GM19239 (cell line): Measurements from ENCODE around the gene EXT2.
A peak's percentile ranks its signal among the peaks of the same experiment; 100 is the strongest.

Source experiments
- DNase-seq: peaks from one replicate; pipeline ENCODE4 v3.0.0; 2011; ENCODE audit warnings: low spot score; ENCODE audit not compliant: insufficient read length
- FAIRE-seq: peaks from 2 replicates; lab custom pipeline; 2011; peaks lifted over from hg19 to GRCh38; lab: Jason Lieb, UNC

The EXT2 gene

DNA sequence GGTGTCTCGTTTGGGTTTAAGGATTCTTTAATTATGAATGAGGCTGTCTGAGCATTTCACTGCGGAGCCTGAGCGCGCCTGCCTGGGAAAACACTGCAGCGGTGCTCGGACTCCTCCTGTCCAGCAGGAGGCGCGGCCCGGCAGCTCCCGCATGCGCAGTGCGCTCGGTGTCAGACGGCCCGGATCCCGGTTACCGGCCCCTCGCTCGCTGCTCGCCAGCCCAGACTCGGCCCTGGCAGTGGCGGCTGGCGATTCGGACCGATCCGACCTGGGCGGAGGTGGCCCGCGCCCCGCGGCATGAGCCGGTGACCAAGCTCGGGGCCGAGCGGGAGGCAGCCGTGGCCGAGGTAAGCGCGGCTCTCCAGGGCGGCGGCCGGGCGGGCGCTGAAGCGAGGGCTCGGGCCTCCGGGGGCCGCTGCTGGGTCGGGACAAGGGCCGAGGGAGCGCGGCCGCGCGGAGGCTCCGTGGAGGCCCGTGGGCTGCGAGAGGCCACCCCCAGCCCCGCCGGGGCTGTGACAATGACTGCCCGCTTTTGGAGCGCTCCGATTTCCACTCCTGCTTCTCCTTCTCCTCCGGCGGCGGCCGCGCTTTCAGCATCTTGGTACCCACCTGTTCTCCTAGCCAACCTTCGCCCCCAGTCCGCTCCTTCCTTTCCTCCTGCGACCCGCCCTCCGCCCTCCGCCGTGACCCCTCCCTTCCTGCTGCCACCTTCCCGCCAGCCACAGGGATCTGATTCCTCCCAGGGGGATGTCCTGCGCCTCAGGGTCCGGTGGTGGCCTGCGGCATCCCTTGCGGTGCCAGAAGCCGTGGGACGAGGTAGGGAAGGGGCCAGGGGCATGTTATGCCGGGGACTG lies at the start of gene EXT2:
Gene EXT2 (plus strand): TSS at position 173 of the 854 bp plus-strand sequence. CDS start 12,035 bp downstream, outside the sequence.
- peak; percentile 73 for FAIRE-seq
- DNase-seq = peak; percentile 88

DNA sequence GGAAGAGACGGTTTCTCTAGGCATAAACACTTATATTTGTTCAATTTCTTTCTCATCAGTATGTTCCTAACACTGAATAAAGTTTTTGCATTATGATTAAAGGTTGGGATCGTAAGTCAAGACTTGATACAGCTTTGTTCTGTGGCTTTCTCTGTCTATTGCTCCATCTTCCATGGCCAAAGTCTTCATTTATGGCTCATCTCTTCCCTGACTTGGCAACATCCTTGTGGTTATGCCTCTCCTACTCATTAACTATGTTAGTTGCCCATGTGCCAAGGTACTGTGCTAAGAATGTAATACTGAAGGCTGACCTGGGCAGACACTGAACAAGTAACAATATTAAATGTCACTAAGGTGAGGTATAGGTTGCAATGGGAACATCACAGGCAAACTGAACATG lies 49.3 kb upstream of the EXT2 start:
- no peak for FAIRE-seq
- DNase-seq = no peak

DNA sequence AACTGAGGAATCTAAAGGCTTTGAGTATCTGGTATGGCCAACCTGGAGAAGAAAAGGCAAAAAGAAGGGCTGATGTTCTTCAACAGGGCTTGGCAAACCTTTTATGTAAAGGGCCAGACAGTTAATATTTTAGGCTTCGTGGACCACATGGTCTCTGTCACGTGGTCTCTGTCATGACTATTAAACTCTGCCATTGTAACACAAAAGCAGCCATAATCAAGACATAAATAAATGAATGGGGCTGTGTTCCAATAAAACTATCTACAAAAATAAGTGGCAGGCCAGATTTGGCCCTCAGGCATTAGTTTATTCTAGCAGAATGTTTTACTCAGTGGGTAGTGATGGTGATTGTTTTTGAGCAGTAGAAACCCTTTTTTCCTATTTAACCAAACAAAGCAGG lies 48.2 kb upstream of the EXT2 start:
- FAIRE-seq (no peak), DNase-seq (no peak)

DNA sequence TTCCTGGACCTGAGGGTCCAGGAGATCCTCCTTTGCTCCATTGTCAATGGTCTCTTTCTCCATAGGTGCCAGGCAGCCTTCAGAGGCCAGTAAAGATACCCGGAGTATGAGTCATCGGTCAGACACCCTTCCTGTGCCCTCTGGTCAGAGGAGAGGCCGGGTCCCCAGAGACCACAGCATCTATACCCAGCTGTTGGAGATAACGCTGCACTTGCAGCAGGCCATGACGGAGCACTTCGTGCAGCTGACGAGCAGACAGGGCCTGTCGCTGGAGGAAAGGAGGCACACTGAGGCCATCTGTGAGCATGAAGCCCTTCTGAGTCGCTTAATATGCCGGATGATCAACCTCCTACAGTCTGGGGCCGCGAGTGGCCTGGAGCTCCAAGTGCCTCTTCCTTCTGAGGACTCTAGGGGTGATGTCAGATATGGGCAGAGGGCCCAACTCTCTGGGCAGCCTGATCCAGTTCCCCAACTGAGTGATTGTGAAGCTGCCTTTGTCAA lies 47.5 kb upstream of the EXT2 start, which contains the start of gene ACCSL:
Gene ACCSL (plus strand): TSS at position 51 of the 501 bp plus-strand sequence. CDS start 56 bp downstream, at position 107.
- FAIRE-seq (no peak), DNase-seq (no peak)

DNA sequence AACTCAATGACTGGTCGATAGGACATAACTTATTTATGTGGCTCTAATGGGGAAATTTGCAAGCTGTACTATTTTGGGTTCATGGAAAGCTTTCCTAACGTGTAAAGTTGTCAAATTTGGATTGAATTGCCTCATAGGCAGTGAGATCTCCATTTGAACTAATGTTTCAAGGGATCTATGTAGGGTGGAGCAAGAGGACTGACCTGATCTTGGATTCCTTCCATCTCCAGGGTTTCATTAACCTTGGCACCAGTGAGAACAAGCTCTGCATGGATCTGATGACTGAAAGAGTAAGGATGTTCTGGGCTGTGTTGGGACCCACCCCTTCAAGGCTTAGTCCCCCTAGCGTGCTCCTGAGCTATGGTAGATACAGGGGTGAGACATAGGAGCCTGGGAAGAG lies 45.6 kb upstream of the EXT2 start:
- DNase-seq (no peak), FAIRE-seq (no peak)

DNA sequence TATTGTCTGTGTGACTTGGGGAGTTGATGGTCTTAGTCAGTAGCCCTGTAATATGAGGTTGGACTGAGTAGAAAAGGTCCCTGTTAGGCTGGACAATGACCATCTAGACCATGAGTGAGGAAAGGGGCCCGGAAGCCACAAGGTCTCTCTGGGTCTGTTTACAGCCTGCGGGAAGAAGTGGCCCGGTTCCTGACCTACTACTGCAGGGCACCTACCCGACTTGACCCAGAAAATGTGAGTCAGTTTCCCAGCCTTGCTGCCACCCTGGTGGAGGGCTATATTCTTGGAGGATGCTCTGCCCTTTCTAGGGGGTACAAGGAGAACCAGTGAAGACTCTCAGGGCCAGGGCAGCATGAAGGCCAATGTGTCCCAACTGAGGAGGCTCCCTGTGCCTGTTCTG lies 44.3 kb upstream of the EXT2 start:
- FAIRE-seq (no peak), DNase-seq (no peak)

DNA sequence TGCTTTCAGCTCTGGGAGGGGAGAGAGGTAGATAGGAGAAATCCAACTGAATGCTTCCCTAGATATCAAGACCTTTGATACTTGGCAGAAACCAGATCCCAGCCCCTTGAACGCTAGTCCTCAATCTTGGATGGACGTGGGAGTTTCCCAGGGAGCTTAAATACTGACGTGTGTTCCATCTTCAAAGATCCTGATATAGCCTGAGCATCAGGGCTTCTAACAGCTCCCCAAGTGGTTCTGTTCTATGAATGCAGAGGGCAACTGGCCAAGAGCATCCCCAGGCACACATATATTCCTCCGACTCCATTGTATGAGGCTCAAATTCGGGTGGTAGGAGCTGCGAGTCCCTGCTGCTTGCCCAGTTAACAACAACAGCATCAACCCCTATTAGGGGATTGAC lies 38.1 kb upstream of the EXT2 start:
- no peak for DNase-seq
- no peak for FAIRE-seq

DNA sequence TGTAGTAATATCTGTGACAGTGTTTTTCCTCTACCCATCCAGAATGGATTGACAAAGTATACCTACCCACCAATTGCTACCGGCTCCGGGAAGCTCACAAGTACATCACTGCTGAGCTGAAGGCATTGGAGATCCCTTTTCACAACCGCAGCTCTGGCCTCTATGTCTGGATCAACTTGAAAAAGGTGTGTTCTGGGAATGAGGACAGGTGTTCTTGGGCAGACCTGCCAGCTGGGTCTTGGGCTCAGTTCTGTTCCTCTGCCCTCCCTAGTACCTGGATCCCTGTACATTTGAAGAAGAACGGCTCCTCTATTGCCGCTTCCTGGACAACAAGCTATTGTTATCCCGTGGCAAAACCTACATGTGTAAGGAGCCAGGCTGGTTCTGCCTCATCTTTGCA lies 37.2 kb upstream of the EXT2 start:
- FAIRE-seq = no peak
- no peak for DNase-seq

DNA sequence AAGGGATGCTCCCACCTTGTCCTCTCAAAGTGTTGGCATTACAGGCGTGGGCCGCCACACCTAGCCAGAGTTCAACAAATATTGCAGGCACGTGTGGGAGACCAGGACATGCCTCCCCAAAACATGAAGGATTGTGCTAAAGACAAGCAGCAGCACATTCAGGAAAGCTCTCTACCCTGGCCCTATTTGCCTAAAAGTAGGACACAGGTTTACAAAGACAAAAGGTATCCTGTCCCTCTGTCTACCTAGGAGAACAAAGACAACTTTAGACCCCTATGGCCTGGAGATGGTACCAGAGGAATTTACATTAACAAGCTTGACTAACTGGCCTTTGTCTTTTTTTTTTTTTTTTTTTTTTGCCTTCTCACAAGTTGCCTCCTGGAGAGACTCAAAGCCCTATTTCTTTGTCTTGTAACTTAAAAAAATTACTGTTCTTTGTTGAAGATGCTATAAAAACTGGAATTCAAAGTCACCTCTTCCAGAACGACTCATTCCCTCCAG lies 30.3 kb upstream of the EXT2 start:
- FAIRE-seq (peak; percentile 42), DNase-seq (no peak)

DNA sequence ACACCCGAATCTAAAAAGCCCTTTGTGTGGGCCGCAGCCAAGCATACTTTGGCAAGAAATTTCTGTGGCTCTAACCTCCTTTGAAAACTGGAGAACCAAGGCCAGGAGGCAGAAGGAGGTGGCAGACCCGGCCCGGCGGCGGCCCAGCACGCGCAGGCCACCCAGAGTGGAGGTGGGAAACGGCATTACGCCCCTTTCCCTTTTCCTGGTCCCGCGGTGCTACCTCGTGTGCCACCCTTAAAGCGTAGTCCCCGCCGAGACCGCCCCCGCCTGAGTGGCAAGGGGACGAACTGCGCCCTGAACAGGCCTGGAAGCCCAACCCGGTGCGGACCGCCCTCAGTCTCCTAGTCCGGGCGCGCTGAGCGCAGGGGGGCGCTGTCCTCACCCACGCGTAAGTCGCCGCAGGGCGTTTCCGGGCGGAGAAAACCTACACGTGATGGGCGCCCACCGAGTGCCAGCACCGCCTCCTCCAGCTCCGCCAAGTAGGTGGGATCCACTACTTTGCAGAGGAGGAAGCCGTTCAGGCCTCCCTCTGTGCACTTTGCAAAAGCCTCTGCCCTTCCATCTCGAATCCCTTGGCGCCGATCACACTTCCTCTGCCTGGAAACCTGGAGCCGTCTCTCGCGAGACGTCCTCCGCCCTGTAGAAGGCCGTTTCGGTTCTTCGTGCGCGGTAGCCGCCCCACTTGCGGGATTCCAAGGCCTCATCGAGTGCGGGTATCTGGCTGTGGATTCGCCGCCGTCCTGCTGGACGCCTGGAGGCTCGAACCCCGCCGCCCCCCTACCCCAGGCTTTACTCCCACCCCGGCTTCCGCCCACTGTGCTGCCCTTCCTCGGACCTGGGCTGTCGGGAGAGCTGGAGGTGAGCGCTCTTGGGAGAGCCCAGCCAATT lies 29.4 kb upstream of the EXT2 start, which contains the start of gene ACCS:
Gene ACCS (plus strand): TSS at position 430 of the 891 bp plus-strand sequence. CDS start 1,358 bp downstream, outside the sequence.
- DNase-seq (peak; percentile 88), FAIRE-seq (peak; percentile 85)

DNA sequence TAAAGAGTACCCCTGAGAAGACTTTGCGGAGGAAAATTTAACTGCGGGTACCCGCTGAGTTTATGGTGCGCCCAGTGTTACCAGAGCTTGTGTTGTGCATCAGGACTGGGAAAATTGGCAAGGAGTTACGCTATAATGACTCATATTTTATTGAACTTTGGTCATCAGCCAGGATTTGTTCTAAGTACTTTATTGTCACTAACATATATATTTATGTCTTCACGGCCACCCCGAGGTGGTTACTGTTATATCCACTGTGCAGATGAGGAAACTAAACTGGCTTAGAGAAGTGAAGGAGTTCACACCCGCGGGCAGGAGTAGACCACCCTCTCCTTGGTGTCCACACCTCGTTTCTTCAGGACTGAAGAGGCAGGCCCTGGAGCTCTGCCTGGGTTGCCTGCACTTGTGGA lies 28.7 kb upstream of the EXT2 start:
- DNase-seq = no peak
- FAIRE-seq = peak; percentile 23

DNA sequence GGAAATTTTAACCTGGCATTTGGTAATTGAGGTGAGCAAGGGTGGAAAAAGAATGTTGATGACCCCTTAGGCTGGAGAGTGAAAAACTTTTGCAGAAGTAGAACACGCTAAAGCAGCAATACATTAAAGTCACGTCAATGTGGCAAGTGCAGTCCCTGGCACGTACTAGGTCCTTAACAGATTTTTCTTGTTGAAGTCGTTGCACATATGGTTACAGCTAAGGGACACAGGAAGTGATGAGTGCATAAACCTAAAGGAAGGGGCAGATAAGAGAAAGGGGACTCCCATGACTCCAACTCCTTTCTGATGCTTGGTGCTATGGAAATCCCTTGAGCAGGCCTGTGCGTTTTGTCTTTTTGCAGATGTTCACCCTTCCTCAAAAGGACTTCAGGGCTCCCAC lies 28.2 kb upstream of the EXT2 start:
- FAIRE-seq (no peak), DNase-seq (no peak)

DNA sequence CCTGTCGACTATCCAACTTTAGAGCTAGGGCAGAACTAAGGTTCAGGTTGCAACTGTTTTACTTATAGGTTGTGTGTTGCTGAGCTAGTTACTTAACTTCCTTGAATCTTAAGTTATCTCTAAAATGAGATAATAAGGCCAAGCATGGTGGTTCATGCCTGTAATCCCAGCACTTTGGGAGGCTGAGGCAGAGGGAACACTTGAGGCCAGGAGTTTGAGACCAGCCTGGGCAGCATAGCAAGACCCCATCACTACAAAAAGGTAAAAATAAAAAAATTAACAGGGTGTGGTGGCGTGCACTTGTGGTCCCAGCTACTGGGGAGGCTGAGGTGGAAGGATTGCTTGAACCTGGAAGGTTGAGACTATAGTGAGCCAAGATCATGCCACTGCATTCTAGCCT lies 27.3 kb upstream of the EXT2 start:
- DNase-seq = no peak
- FAIRE-seq = no peak

DNA sequence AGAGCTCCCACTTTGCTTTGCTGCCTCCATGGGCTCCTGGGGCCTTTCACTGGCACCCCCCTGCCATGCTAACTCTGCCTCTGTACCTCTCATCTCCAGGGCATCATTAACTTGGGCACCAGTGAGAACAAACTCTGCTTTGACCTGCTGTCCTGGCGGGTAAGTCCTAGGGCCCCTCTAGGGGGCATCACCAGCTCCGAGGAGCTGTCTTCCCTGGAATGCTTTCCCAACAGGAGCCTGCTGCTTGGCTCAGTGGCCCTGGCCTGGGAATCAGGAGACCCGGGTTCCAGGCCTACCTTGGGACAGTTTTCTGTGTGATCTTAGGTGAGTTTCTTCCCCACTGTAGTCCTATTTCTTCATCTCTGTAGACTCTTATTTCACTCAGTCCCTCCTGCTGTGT lies 24.3 kb upstream of the EXT2 start:
- FAIRE-seq = no peak
- DNase-seq = no peak

DNA sequence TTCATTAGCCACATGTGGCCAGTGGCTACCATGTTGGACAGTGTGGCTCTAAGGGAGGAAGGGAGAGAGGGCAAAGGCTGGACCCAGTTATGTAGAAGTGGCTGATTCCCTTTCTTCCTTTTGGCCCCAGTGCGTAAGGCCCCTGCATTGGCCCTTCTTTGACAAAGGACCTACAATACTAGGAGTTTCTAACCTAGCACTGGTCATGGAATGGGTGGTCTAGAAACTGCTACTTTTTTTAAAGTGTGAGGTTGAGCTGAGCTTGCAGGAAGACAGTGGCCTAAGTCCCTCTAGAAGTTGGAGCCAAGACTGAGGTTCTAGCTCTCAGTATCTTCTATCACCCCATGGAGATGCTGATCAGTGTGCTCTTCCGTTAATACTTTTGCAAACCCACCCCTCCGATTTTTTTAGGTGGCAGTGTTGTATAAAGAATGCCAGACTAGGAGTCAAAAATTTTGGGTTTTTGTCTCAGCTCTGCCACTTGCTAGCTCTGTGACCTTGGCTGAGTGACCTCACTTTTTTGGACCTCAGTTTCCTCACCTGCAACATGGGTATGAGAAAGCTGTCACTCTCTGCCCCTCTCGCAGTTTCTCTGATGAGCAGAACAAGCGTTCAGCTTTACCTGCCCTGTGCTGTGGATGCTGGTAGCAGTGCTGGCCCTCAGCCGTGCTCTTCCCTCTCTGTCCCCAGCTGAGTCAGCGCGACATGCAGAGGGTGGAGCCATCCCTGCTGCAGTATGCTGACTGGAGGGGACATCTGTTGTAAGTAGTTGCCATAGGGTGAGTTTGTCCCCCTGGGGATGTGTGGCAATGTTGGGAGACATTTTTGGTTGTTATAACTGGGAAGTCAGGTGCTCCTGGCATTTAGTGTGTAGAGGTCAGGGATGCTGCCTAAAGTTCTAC lies 22.5 kb upstream of the EXT2 start:
- DNase-seq = no peak
- no peak for FAIRE-seq

DNA sequence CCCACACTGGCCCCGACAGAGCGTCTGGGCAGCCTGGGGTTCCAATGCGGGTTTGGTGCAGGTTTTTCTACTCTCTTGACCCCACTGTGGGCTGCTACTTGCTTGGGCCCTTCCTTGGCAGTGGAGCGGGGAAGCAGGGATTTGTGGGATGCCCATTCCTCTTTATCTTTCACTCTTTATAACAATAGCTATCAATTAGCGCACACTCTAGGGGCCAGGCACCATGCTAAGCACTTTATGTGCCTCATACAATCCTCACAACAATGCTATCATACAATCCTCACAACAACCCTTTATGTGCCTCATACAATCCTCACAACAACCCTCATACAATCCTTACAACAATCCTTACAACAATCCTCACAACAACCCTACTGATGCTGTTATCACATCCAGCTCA lies 16.7 kb upstream of the EXT2 start:
- DNase-seq (no peak), FAIRE-seq (no peak)

DNA sequence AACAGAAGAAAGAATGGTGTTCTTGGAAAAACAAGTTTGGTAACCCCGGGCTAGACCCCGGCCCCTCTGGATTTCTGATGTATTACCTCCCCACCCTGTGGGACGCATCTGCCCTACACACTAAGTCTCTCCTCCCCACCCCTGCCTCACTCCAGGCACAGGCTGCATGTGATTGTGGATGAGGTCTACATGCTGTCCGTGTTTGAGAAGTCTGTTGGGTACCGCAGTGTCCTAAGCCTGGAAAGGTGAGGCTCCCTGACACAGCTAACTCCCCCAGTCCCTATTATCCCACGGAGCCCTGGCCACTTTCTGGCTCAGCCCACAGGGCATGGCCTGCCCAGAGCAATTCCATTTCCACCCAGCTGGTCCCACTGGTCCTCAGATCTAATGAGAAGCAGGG lies 16.1 kb upstream of the EXT2 start:
- no peak for FAIRE-seq
- DNase-seq = no peak

DNA sequence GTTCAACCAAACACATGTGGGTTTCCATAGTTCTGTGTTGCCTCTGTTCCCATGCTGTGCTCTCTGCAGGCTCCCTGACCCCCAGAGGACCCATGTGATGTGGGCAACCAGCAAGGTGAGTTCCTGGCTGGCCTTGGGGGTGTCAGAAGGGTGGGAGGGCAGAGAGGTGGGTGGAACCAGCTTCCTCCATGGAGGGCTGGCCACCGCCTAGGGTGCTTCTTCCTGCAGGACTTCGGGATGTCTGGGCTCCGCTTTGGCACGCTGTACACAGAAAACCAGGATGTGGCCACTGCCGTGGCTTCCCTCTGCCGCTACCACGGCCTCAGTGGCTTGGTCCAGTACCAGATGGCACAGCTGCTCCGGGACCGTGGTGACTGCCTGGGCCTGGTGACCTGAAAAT lies 14.5 kb upstream of the EXT2 start:
- no peak for DNase-seq
- no peak for FAIRE-seq

DNA sequence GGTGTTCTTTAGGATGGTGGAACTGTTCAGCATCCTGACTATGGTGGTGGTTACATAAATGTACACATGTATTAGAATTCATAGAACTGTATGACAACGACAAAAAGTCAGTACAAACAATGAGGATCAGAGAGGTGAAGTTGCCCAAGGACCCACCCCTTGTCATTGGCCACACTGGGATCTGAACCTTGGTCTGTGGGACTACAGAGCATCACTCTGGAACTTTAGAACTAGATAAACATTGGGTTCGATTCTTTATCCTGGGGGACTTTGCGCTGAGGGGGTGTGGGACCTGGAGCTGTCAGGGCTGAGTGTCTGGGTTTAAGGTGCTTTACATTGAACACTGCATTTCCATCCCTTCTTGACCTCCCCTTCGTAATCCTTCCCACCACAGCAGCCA lies 12.8 kb upstream of the EXT2 start:
- DNase-seq (no peak), FAIRE-seq (no peak)

DNA sequence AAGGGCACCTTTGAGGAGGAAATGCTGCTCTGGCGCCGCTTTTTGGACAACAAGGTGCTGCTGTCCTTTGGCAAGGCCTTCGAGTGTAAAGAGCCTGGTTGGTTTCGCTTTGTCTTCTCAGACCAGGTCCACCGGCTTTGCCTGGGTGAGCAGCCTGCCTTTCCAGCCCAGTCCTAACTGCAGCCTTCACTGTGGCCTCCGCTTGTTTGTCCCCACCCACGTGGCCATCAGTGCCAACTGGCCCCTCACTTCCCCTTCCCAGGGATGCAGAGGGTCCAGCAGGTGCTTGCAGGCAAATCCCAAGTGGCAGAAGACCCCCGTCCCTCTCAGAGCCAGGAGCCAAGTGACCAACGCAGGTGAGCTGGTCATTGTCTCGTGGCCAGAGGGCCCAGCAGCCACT lies 12.0 kb upstream of the EXT2 start:
- FAIRE-seq (no peak), DNase-seq (no peak)
